ENCODE measurements around the gene SLC39A9. TPM values are rescaled to one million over a fixed set of nuclear protein-coding genes. Genes with fewer than 3 reads are reported as not detected.

The SLC39A9 gene
- total and polyA plus RNA-seq, 2 of the 13 experiments (the other 11 are each of a cell fraction or from before 2014, with no cell fraction given): 46.6 to 69.5 TPM

DNA sequence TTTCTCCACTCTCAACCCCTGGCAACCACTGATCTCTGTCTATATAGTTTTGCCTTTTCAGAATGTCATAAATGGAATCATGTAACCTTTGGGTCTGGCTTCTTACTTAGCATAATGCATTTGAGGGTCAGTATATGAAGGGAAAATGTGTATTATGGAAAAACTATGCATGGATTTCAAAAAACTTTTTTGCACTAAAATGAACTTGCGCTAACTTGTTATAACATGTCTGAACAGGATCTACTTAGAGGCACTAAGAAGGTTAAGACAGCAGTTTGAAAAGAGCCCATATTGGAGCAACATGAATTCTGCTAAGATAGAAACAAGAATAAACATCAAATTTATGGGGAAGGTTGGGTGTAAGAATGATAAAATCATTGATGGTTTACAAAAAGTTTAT lies 29.1 kb downstream of the SLC39A9 start:
- Histone ChIP-seq H3K79me2 (ENCODE audit: insufficient read depth, low read length) (peaks cover 21% of the 10 kb centered on the region), H2AFZ (ENCODE audit: low read length) (no peak overlapping the region), H3K4me1 (ENCODE audit: insufficient read depth, low read length) (peaks cover 35% of the 10 kb centered on the region), H3K4me2 (ENCODE audit: low read depth, low read length) (no peak overlapping the region), H3K36me3 (replicated peaks in 1 of 2; ENCODE audit: control insufficient read depth in 1 of 2, insufficient read depth in 2 of 2, low read length in 2 of 2) (peaks cover 9 to 26% of the 10 kb centered on the region in 2 experiments), H3K9me3 (ENCODE audit: low read length) (no peaks in the 10 kb centered on the region), H3K4me3 (replicated peaks in 1 of 3; ENCODE audit: insufficient read depth in 1 of 3, low read depth in 2 of 3, low read length in 3 of 3) (no peak overlapping the region), H4K20me1 (ENCODE audit: insufficient read depth, low read length) (peaks cover 4% of the 10 kb centered on the region; the same call in 1 of the 2 replicates), H3K9ac (ENCODE audit: insufficient read depth, low read depth, low read length) (no peak overlapping the region), H3K27me3 (ENCODE audit: control insufficient read depth in 1 of 2, insufficient read depth in 2 of 2, low read length in 2 of 2) (no peaks in the 10 kb centered on the region), H3K27ac (ENCODE audit: extremely low read length, insufficient read depth, low read length) (no peak overlapping the region)
- intact Hi-C loops (cut with micrococcal nuclease; ENCODE audit: unreplicated experiment): no loop called here
- ChIA-PET CTCF (ENCODE audit: low intra/inter-chr PET ratio, low total read pairs) (no interaction called here), POLR2A (no interaction called here)
- no peak for DNase-seq (ENCODE audit: low spot score)
- BruUV-seq (replicated peaks): no TSS peak
- 100% methylated on average over 1 of the region's 1 CpG for WGBS (ENCODE audit: low lambda C conversion rate)
- no peak for TF ChIP-seq ZNF768 (CRISPR knock-in tag; IDR thresholded peaks at IDR 0.05)
- no peak for TF ChIP-seq SIX1 (CRISPR knock-in tag; IDR thresholded peaks at IDR 0.05; ENCODE audit: borderline replicate concordance)
- in situ Hi-C loops (cut with HindIII; ENCODE audit: extremely low pct_ligation_motif_present, low pct_unique_long_range_greater_than_20kb): no loop called here
- no peak for ATAC-seq
- FAIRE-seq: no peak

DNA sequence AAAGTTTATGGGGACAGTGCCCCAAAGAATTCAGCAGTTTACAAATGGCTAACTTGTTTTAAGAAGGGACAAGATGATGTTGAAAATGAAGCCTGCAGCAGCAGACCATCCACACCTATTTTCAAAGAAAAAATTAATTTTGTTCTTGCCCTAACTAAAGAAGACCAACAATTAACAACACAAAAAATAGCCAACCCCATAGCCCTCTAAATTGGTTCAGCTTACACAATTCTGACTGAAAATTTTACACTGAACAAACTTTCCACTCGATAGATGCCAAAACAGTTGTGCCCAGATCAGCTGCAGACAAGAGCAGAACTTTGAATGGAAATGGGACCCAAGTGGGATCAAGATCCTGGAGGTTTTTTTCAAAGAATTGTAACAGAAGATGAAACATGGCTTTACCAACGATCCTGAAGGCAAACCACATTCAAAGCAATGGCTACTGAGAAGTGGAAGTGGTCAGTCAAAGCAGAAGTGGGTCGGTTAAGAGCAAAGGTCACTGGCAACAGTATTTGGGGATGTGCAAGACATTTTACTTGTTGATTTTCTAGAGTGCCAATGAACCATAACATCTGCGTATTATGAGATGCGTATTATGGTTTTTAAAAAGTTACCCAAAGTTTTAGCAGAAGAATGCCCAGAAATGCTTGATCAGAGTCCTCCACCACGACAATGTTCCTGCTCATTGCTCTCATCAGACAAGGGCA lies 30.0 kb downstream of the SLC39A9 start:
- in situ Hi-C loops (cut with HindIII; ENCODE audit: extremely low pct_ligation_motif_present, low pct_unique_long_range_greater_than_20kb): no loop called here
- Histone ChIP-seq H3K27me3 (ENCODE audit: control insufficient read depth in 1 of 2, insufficient read depth in 2 of 2, low read length in 2 of 2) (no peaks in the 10 kb centered on the region), H3K36me3 (replicated peaks in 1 of 2; ENCODE audit: control insufficient read depth in 1 of 2, insufficient read depth in 2 of 2, low read length in 2 of 2) (peaks cover 9 to 26% of the 10 kb centered on the region in 2 experiments), H3K4me3 (replicated peaks in 1 of 3; ENCODE audit: insufficient read depth in 1 of 3, low read depth in 2 of 3, low read length in 3 of 3) (no peak overlapping the region), H3K4me1 (ENCODE audit: insufficient read depth, low read length) (peaks cover 31% of the 10 kb centered on the region), H3K27ac (ENCODE audit: extremely low read length, insufficient read depth, low read length) (no peak overlapping the region), H4K20me1 (ENCODE audit: insufficient read depth, low read length) (peaks cover 4% of the 10 kb centered on the region; the same call in 1 of the 2 replicates), H3K9ac (ENCODE audit: insufficient read depth, low read depth, low read length) (no peak overlapping the region), H3K9me3 (ENCODE audit: low read length) (no peaks in the 10 kb centered on the region), H3K4me2 (ENCODE audit: low read depth, low read length) (no peak overlapping the region), H2AFZ (ENCODE audit: low read length) (no peak overlapping the region), H3K79me2 (ENCODE audit: insufficient read depth, low read length) (peaks cover 21% of the 10 kb centered on the region)
- no TSS peak for BruUV-seq (replicated peaks)
- ChIA-PET CTCF (ENCODE audit: low intra/inter-chr PET ratio, low total read pairs) (no interaction called here), POLR2A (no interaction called here)
- FAIRE-seq (no peak), ATAC-seq (no peak), DNase-seq (ENCODE audit: low spot score) (no peak)
- WGBS (ENCODE audit: low lambda C conversion rate): 95% methylated on average over 6 of the region's 6 CpGs
- intact Hi-C loops (cut with micrococcal nuclease; ENCODE audit: unreplicated experiment): no loop called here
- TF ChIP-seq SP5 (CRISPR knock-in tag; IDR thresholded peaks at IDR 0.05; ENCODE audit: borderline replicate concordance, low read depth) (no peak), PHF21A (CRISPR knock-in tag; IDR thresholded peaks at IDR 0.05) (no peak), ZNF720 (CRISPR knock-in tag; IDR thresholded peaks at IDR 0.05) (no peak), MEF2D (CRISPR knock-in tag; IDR thresholded peaks at IDR 0.05) (no peak), ZNF629 (CRISPR knock-in tag; conservative IDR thresholded peaks at IDR 0.05) (no peak), ZNF274 (CRISPR knock-in tag; IDR thresholded peaks at IDR 0.05) (no peak), MAFF (IDR thresholded peaks at IDR 0.05; ENCODE audit: low read depth, low read length) (no peak), ZNF230 (CRISPR knock-in tag; IDR thresholded peaks at IDR 0.05) (no peak), RCOR2 (CRISPR knock-in tag; IDR thresholded peaks at IDR 0.05) (no peak), TCF12 (IDR thresholded peaks at IDR 0.05) (no peak), TCF12 (CRISPR knock-in tag; IDR thresholded peaks at IDR 0.05) (no peak), ZFYVE20 (CRISPR knock-in tag; IDR thresholded peaks at IDR 0.05; ENCODE audit: borderline replicate concordance, low read depth) (no peak), ZNF615 (CRISPR knock-in tag; IDR thresholded peaks at IDR 0.05; ENCODE audit: borderline replicate concordance) (no peak), ZFP36 (IDR thresholded peaks at IDR 0.05; ENCODE audit: borderline replicate concordance, low read depth, low read length, partially characterized antibody) (no peak)
- TF ChIP-seq, protein P1, sequence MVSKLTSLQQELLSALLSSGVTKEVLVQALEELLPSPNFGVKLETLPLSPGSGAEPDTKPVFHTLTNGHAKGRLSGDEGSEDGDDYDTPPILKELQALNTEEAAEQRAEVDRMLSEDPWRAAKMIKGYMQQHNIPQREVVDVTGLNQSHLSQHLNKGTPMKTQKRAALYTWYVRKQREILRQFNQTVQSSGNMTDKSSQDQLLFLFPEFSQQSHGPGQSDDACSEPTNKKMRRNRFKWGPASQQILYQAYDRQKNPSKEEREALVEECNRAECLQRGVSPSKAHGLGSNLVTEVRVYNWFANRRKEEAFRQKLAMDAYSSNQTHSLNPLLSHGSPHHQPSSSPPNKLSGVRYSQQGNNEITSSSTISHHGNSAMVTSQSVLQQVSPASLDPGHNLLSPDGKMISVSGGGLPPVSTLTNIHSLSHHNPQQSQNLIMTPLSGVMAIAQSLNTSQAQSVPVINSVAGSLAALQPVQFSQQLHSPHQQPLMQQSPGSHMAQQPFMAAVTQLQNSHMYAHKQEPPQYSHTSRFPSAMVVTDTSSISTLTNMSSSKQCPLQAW (CRISPR knock-in tag; IDR thresholded peaks at IDR 0.05): no peak
- TF ChIP-seq, protein P2, sequence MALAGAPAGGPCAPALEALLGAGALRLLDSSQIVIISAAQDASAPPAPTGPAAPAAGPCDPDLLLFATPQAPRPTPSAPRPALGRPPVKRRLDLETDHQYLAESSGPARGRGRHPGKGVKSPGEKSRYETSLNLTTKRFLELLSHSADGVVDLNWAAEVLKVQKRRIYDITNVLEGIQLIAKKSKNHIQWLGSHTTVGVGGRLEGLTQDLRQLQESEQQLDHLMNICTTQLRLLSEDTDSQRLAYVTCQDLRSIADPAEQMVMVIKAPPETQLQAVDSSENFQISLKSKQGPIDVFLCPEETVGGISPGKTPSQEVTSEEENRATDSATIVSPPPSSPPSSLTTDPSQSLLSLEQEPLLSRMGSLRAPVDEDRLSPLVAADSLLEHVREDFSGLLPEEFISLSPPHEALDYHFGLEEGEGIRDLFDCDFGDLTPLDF (CRISPR knock-in tag; IDR thresholded peaks at IDR 0.05): no peak

All from HepG2 (cell line).